K562 (cell line): Measurements from ENCODE around the gene TSHR. TPM values are rescaled to one million over a fixed set of nuclear protein-coding genes. Genes with fewer than 3 reads are reported as not detected.

ENCODE experiments used
- ARID1B ChIP-seq: fragments of 450-650 bp; IDR thresholded peaks from 2 replicates; pipeline ENCODE4 v1.6.1; 2016; ENCODE audit warnings: antibody characterized with exemption, mild to moderate bottlenecking, inconsistent platforms
- CBFA2T3 ChIP-seq: fragments of 450-650 bp; IDR thresholded peaks from 2 replicates; pipeline ENCODE4 v1.6.1; 2017
- CTBP1 ChIP-seq: fragments of 450-650 bp; IDR thresholded peaks from 2 replicates; pipeline ENCODE4 v1.6.1; 2016; ENCODE audit warnings: borderline replicate concordance
- HDAC1 ChIP-seq, 2 experiments: fragments of 450-650 bp; IDR thresholded peaks; 2 replicates each; pipeline ENCODE4 v1.6.1; 2016 to 2017; ENCODE audit warnings: inconsistent platforms in 1 of 2, mild to moderate bottlenecking in 1 of 2, moderate library complexity in 1 of 2
- JUN ChIP-seq, 2 experiments: sonication (generic) in 1 of 2; formaldehyde crosslinking in 1 of 2; IDR thresholded peaks; 2 replicates each; pipeline versions ENCODE4 v1.6.1 to v1.8.0; 2012 to 2022; ENCODE audit warnings: borderline replicate concordance in 2 of 2, mild to moderate bottlenecking in 2 of 2, improper control_type of control experiment in 1 of 2, low read depth in 1 of 2, low read length in 1 of 2, missing genetic modification reagents in 1 of 2
- NCOR1 ChIP-seq: fragments of 450-650 bp; IDR thresholded peaks from 2 replicates; pipeline ENCODE4 v1.6.1; 2016; ENCODE audit warnings: mild to moderate bottlenecking, moderate library complexity
- NFE2 ChIP-seq: IDR thresholded peaks from 2 replicates; pipeline ENCODE4 v1.6.1; 2014; ENCODE audit warnings: antibody characterized with exemption, low read depth
- NR1H2 ChIP-seq: sonication (generic); formaldehyde crosslinking; IDR thresholded peaks from 2 replicates; pipeline ENCODE4 v1.4.0; 2020; ENCODE audit warnings: mild to moderate bottlenecking, missing genetic modification reagents
- RBM39 ChIP-seq: fragments of 200-400 bp; formaldehyde crosslinking; optimal IDR thresholded peaks from 2 replicates; pipeline ENCODE3; 2018; ENCODE audit warnings: low read depth, low read length
- RNF2 ChIP-seq: sonication (generic); IDR thresholded peaks from 2 replicates; pipeline ENCODE4 v1.6.1; 2016
- TCF3 ChIP-seq: sonication (generic); formaldehyde crosslinking; IDR thresholded peaks from 2 replicates; pipeline ENCODE4 v1.4.0; 2020; ENCODE audit warnings: mild to moderate bottlenecking, missing genetic modification reagents
- TEAD1 ChIP-seq, 2 experiments: fragments of 450-650 bp in 1 of 2; sonication (generic) in 1 of 2; formaldehyde crosslinking; IDR thresholded peaks; 2 replicates each; pipeline versions ENCODE4 v1.4.0 to v1.8.0; 2020 to 2022; ENCODE audit warnings: mild to moderate bottlenecking in 2 of 2, missing genetic modification reagents in 1 of 2
- ZNF143 ChIP-seq: sonication (generic); formaldehyde crosslinking; IDR thresholded peaks from 2 replicates; pipeline ENCODE4 v1.9.0; 2022; ENCODE audit warnings: mild to moderate bottlenecking, missing genetic modification reagents
- ZNF57 ChIP-seq: fragments of 450-650 bp; formaldehyde crosslinking; IDR thresholded peaks from 2 replicates; pipeline ENCODE4 v1.4.0; 2020; ENCODE audit warnings: mild to moderate bottlenecking, moderate library complexity
- ZNF639 ChIP-seq, 2 experiments: fragments of 200-800 bp in 1 of 2; sonication (Bioruptor generic) in 1 of 2; sonication (generic) in 1 of 2; formaldehyde crosslinking in 1 of 2; IDR thresholded peaks in 1 of 2; conservative IDR thresholded peaks in 1 of 2; 2 replicates each; pipeline versions ENCODE4 v1.5.0 to v1.6.1; 2016 to 2020; ENCODE audit warnings: missing compliant biosample characterization in 1 of 2, missing genetic modification characterization in 1 of 2, missing genetic modification reagents in 1 of 2
- polyA plus RNA-seq, 8 experiments: library from polyadenylated mRNA; depleted of rRNA in 4 of 8; stranded (reverse) in 5 of 8; unstranded in 3 of 8; fragments of >200 nt; fragmentation: Nextera tagmentation in 2 of 8; fragmentation: Illumina TruSeq in 1 of 8; extraction: Ambion mirVana in 2 of 8; extraction: Trizol in 1 of 8; gene quantifications; 2 replicates each; pipeline versions ENCODE4 v1.2.1 to v1.2.3, GENCODE V29; 2011 to 2014; ENCODE audit warnings: inconsistent platforms in 1 of 8, missing spikeins in 1 of 8
- total RNA-seq, 7 experiments: library from RNA; depleted of rRNA in 6 of 7; stranded (reverse); fragments of >200 nt in 6 of 7; fragmentation: Illumina TruSeq in 2 of 7; extraction: Trizol in 2 of 7; gene quantifications; 2 replicates each; pipeline versions ENCODE4 v1.2.1 to v1.2.3, GENCODE V29; 2011 to 2021; ENCODE audit warnings: low replicate concordance in 1 of 7
- TF ChIP-seq, protein P1 (sequence below), 2 experiments: IDR thresholded peaks; 2 replicates each; pipeline ENCODE4 v1.6.1; 2012; ENCODE audit warnings: improper control_type of control experiment in 2 of 2, low read depth in 2 of 2, low read length in 2 of 2, borderline replicate concordance in 1 of 2
- TF ChIP-seq, protein P2 (sequence below), 2 experiments: fragments of 450-650 bp; conservative IDR thresholded peaks; 2 replicates each; pipeline ENCODE4 v1.6.1; 2017; ENCODE audit warnings: mild to moderate bottlenecking in 2 of 2, moderate library complexity in 2 of 2
- TF ChIP-seq, protein P3 (sequence below): fragments of 450-650 bp; IDR thresholded peaks from 2 replicates; pipeline ENCODE4 v1.6.1; 2017; ENCODE audit warnings: antibody characterized with exemption
- TF ChIP-seq, protein P4 (sequence below): fragments of 450-650 bp; formaldehyde crosslinking; IDR thresholded peaks from 2 replicates; pipeline ENCODE4 v1.4.0; 2020; ENCODE audit warnings: mild to moderate bottlenecking, moderate library complexity

The TSHR gene
- total and polyA plus RNA-seq, 9 of the 15 experiments (the other 6 are each of a cell fraction or from before 2014, with no cell fraction given): 0.01 to 0.10 TPM; not detected in 7

DNA sequence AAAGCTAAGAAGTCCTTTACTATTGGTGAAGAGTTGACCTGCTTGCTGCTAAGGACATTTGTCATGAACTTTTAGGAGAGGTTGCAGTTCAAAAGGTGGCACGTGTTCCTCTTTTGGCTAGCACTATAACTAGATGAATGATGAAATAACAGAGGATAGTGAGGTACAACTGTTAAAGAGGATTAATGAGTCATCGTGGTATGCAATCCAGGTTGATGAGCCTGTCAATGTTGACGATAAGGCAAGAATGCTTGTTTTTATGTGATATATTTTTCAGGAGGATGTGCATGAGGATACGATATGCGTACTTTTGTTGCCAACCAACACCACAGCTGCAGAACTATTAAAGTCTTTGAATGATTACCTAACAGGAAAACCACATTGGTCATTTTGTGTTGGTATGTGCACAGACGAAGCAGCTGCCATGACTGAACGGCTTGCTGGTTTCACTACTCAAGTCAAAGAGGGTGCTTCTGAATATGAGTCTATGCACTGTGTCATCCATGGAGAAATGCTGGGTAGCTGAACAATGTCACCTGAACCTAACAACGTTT, 24.5 kb upstream of the TSHR start (continued):
- TF ChIP-seq ARID1B (peak; percentile 49; the same call in 1 of the 2 replicates), TEAD1 (CRISPR knock-in tag; IDR thresholded peaks at IDR 0.05) (peak in 1 of 2 experiments; percentile 90; a peak in 1 of 4 replicates), ZNF143 (CRISPR knock-in tag) (no peak), ZNF639 (CRISPR knock-in tag; conservative IDR thresholded peaks at IDR 0.05 in 1 of 2, IDR thresholded peaks at IDR 0.05 in 1 of 2) (no peak), NCOR1 (no peak), RBM39 (no peak), CTBP1 (peak; percentile 53; the same call in 1 of the 2 replicates), HDAC1 (IDR thresholded peaks at IDR 0.05) (no peak), JUN (IDR thresholded peaks at IDR 0.05; ENCODE audit: borderline replicate concordance, low read depth, low read length) (peak; percentile 66; the same call in 1 of the 2 replicates), JUN (CRISPR knock-in tag; IDR thresholded peaks at IDR 0.05; ENCODE audit: borderline replicate concordance) (0 out of 2 replicates have a peak, but pooled peaks have one; percentile 50), ZNF57 (CRISPR knock-in tag) (no peak), RNF2 (no peak), CBFA2T3 (peak; percentile 42), NR1H2 (CRISPR knock-in tag) (no peak), TCF3 (CRISPR knock-in tag) (peak; percentile 34; the same call in 1 of the 2 replicates), NFE2 (peak; percentile 50)
- TF ChIP-seq, protein P1, sequence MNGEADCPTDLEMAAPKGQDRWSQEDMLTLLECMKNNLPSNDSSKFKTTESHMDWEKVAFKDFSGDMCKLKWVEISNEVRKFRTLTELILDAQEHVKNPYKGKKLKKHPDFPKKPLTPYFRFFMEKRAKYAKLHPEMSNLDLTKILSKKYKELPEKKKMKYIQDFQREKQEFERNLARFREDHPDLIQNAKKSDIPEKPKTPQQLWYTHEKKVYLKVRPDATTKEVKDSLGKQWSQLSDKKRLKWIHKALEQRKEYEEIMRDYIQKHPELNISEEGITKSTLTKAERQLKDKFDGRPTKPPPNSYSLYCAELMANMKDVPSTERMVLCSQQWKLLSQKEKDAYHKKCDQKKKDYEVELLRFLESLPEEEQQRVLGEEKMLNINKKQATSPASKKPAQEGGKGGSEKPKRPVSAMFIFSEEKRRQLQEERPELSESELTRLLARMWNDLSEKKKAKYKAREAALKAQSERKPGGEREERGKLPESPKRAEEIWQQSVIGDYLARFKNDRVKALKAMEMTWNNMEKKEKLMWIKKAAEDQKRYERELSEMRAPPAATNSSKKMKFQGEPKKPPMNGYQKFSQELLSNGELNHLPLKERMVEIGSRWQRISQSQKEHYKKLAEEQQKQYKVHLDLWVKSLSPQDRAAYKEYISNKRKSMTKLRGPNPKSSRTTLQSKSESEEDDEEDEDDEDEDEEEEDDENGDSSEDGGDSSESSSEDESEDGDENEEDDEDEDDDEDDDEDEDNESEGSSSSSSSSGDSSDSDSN (IDR thresholded peaks at IDR 0.05; ENCODE audit: borderline replicate concordance in 1 of 2, low read depth in 2 of 2, low read length in 2 of 2): no peak
- TF ChIP-seq, protein P2, sequence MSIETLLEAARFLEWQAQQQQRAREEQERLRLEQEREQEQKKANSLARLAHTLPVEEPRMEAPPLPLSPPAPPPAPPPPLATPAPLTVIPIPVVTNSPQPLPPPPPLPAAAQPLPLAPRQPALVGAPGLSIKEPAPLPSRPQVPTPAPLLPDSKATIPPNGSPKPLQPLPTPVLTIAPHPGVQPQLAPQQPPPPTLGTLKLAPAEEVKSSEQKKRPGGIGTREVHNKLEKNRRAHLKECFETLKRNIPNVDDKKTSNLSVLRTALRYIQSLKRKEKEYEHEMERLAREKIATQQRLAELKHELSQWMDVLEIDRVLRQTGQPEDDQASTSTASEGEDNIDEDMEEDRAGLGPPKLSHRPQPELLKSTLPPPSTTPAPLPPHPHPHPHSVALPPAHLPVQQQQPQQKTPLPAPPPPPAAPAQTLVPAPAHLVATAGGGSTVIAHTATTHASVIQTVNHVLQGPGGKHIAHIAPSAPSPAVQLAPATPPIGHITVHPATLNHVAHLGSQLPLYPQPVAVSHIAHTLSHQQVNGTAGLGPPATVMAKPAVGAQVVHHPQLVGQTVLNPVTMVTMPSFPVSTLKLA (conservative IDR thresholded peaks at IDR 0.05): no peak
- TF ChIP-seq, protein P3, sequence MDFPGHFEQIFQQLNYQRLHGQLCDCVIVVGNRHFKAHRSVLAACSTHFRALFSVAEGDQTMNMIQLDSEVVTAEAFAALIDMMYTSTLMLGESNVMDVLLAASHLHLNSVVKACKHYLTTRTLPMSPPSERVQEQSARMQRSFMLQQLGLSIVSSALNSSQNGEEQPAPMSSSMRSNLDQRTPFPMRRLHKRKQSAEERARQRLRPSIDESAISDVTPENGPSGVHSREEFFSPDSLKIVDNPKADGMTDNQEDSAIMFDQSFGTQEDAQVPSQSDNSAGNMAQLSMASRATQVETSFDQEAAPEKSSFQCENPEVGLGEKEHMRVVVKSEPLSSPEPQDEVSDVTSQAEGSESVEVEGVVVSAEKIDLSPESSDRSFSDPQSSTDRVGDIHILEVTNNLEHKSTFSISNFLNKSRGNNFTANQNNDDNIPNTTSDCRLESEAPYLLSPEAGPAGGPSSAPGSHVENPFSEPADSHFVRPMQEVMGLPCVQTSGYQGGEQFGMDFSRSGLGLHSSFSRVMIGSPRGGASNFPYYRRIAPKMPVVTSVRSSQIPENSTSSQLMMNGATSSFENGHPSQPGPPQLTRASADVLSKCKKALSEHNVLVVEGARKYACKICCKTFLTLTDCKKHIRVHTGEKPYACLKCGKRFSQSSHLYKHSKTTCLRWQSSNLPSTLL: no peak
- TF ChIP-seq, protein P4, sequence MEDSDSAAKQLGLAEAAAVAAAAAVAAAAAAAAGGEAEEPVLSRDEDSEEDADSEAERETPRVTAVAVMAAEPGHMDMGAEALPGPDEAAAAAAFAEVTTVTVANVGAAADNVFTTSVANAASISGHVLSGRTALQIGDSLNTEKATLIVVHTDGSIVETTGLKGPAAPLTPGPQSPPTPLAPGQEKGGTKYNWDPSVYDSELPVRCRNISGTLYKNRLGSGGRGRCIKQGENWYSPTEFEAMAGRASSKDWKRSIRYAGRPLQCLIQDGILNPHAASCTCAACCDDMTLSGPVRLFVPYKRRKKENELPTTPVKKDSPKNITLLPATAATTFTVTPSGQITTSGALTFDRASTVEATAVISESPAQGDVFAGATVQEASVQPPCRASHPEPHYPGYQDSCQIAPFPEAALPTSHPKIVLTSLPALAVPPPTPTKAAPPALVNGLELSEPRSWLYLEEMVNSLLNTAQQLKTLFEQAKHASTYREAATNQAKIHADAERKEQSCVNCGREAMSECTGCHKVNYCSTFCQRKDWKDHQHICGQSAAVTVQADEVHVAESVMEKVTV (CRISPR knock-in tag): no peak
